GM19372 (cell line): ENCODE results near the gene KIAA0586.
"Not testable (repeated sequence)": the region's sequence is repeated elsewhere in the genome, so short reads cannot be mapped to it uniquely, and the experiment has no call there.

Experiments
- ATAC-seq: cut with Tn5 transposase; IDR thresholded peaks from one replicate; pipeline ENCODE4 v1.9.1; 2021; ENCODE audit warnings: mild to moderate bottlenecking, low read depth, moderate library complexity; ENCODE audit not compliant: unreplicated experiment

KIAA0586 gene

GRCh38 chr14:58587271-58587670, 159.8 kb downstream of the KIAA0586 start:
- ATAC-seq = no peak

DNA sequence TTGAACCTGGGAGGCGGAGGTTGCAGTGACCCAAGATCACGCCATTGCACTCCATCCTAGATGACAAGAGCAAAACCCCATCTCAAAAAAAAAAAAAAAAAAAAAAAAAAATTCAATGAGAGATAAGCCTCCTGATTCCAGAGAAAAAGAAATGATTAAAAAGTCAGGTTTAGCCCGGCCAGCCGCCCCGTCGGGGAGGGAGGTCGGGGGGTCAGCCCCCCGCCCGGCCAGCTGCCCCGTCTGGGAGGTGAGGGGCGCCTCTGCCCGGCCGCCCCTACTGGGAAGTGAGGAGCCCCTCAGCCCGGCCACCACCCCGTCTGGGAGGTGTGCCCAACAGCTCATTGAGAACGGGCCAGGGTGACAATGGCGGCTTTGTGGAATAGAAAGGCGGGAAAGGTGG, 160.8 kb downstream of the KIAA0586 start:
- not testable (repeated sequence) for ATAC-seq

- no peak for ATAC-seq
These were observed 166.5 kb downstream of the KIAA0586 start for GRCh38 chr14:58593977-58594376.

DNA sequence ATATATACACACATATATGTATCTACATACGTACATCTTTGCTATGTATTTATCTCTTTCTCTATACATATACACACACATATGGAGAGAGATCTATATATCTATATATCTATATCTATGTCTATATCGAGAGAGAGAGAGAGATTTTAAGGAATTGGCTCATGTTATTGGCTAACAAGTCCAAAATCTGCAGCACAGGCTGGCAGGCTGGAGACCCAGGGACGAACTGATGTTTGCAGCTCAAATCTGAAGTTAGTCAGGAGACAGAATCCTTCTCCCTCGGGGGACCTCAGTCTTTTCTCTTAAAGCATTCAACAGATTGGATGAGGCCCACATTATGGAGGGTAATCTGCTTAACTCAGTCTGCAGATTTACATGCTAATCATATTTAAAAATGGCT, 169.5 kb downstream of the KIAA0586 start:
- no peak for ATAC-seq

GRCh38 chr14:58598028-58598803, 170.7 kb downstream of the KIAA0586 start:
- no peak for ATAC-seq

DNA sequence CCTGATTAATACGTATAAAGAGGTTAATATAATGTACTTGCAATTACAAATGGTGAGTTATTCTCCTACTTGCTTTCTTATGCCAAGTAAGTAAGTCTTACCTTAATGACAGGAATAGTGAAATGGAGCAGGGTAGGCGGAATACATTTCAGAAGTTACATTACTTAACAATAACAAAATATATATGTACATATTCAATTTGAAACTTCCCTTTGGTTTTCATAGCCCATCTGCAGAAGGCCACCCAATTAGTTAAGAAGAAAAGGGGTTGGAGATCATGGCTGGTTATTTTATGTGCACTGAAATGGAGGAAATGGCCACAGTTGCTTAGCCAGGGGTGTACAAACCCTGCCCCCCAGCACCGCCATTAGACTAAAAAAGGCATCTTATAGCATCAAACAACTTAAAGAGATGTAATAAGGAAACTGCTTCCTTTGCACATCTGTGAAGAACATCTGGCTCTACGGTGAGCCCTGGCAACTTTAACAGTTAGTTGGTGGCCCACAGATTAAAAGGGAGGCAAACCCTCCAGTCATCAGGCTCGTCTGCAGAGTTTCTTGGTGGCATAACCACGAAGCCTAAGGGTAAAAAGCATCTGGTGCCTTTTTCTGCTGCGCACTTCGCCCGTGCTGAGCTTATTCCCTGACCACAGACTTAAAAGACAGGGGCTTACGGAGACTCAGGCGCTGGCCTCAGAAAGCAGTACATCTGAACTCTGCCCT, 171.4 kb downstream of the KIAA0586 start:
- no peak for ATAC-seq

DNA sequence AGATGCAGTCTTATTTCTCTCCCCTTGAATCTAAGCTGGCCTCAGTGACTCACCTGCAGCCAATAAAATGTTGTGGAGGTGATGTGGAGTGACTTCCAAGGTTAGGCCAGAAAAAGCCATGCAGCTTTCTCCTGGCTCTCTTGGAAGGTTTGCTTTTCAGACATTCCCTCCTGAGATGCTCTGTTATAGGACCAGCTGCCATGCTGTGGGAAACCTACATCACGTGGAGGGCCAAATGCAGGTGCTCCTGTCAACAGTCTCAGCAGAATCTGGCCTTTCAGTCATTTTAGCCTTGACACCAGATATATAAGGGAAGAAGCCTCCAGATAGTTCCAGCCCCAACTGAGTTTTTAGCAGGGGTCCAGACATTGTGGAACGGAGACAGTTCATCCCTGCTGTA, 172.2 kb downstream of the KIAA0586 start:
- ATAC-seq = no peak
